OCI-LY3 (cell line): Measurements from ENCODE around the gene UBAC2.

Experiments used
- H2AFZ ChIP-seq: fragments of 200-600, 300-600 bp; shearing (Covaris generic); 2 replicates; pipeline ENCODE4 v1.6.0; 2014; ENCODE audit warnings: antibody characterized with exemption, low read depth, low read length
- H3K27ac ChIP-seq: fragments of 200-600, 300-600 bp; sonication (generic); 2 replicates; pipeline ENCODE4 v1.5.1; 2014; ENCODE audit warnings: mild to moderate bottlenecking, low read length, moderate library complexity, mixed read lengths
- H3K27me3 ChIP-seq: fragments of 200-600, 300-600 bp; sonication (generic); 2 replicates; pipeline ENCODE4 v1.6.1; 2014; ENCODE audit warnings: low read depth, low read length, mixed read lengths
- H3K36me3 ChIP-seq: fragments of 200-600, 300-600 bp; sonication (generic); replicated peaks from 2 replicates; pipeline ENCODE3; 2014; ENCODE audit warnings: low read depth, low read length, mixed read lengths
- H3K4me1 ChIP-seq: fragments of 300-600, 200-600 bp; sonication (generic); 2 replicates; pipeline ENCODE4 v1.6.1; 2014; ENCODE audit warnings: low read length, mixed read lengths
- H3K4me2 ChIP-seq: fragments of 200-600, 300-600 bp; sonication (generic); 2 replicates; pipeline ENCODE4 v1.6.1; 2014; ENCODE audit warnings: low read length, mixed read lengths
- H3K4me3 ChIP-seq: fragments of 300-600, 200-600 bp; sonication (generic); 2 replicates; pipeline ENCODE4 v1.5.1; 2014; ENCODE audit warnings: antibody characterized with exemption, mild to moderate bottlenecking, low read length, moderate library complexity
- H3K79me2 ChIP-seq: fragments of 300-600, 200-600 bp; shearing (Covaris generic); 2 replicates; pipeline ENCODE4 v1.6.1; 2014; ENCODE audit warnings: mild to moderate bottlenecking, low read length, mixed read lengths
- H3K9ac ChIP-seq: fragments of 300-600, 200-600 bp; shearing (Covaris generic); 2 replicates; pipeline ENCODE4 v1.6.0; 2014; ENCODE audit warnings: mild to moderate bottlenecking, low read length, moderate library complexity
- H3K9me3 ChIP-seq: fragments of 200-600, 300-600 bp; shearing (Covaris generic); 2 replicates; pipeline ENCODE4 v1.6.1; 2014; ENCODE audit warnings: low read length, mixed read lengths; ENCODE audit not compliant: insufficient read depth
- H4K20me1 ChIP-seq: fragments of 200-600, 300-600 bp; sonication (generic); 2 replicates; pipeline ENCODE4 v1.6.1; 2016; ENCODE audit warnings: low read length, mixed read lengths; ENCODE audit not compliant: insufficient read depth
- EZH2phosphoT487 ChIP-seq: fragments of 200-600 bp; shearing (Covaris generic); IDR thresholded peaks from 2 replicates; pipeline ENCODE4 v1.6.1; 2018; ENCODE audit warnings: antibody characterized with exemption, mixed run types, low read depth
- TF ChIP-seq, protein P1 (sequence below): fragments of 200-600, 300-600 bp; sonication (generic); IDR thresholded peaks from 2 replicates; pipeline ENCODE4 v1.5.1; 2014; ENCODE audit warnings: antibody characterized with exemption, low read length, low read depth

Gene UBAC2

DNA sequence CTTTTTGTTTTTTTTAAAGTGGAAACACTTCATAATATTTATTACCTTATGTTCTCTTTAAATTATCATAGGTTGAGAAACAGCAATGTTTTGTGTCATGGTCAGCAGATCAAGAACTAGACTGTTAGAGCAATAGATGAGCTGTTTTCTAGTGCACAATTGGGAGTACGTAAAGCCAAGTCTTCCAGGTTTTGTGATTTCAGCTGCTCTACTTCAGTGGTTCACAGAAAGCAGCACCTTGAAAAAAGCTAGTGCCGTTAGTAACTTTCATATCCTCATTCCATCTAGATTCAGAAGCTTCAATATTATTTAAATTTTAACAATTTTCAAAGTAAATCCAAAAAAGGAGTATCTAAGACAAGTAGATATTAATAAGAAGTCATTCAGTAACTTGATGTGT lies 55.6 kb downstream of the UBAC2 start:
- Histone ChIP-seq H3K9ac (no peak overlapping the region), H2AFZ (no peak overlapping the region), H3K27ac (no peak overlapping the region), H3K4me2 (peak overlapping the region; percentile 43), H3K4me3 (peak overlapping the region; percentile 27; the same call in 1 of the 2 replicates), H4K20me1 (peaks cover 43% of the 10 kb centered on the region), H3K9me3 (no peaks in the 10 kb centered on the region), H3K4me1 (peaks cover 39% of the 10 kb centered on the region), H3K36me3 (peaks cover 28% of the 10 kb centered on the region), H3K79me2 (no peaks in the 10 kb centered on the region), H3K27me3 (peaks cover 29% of the 10 kb centered on the region)
- TF ChIP-seq, protein P1, sequence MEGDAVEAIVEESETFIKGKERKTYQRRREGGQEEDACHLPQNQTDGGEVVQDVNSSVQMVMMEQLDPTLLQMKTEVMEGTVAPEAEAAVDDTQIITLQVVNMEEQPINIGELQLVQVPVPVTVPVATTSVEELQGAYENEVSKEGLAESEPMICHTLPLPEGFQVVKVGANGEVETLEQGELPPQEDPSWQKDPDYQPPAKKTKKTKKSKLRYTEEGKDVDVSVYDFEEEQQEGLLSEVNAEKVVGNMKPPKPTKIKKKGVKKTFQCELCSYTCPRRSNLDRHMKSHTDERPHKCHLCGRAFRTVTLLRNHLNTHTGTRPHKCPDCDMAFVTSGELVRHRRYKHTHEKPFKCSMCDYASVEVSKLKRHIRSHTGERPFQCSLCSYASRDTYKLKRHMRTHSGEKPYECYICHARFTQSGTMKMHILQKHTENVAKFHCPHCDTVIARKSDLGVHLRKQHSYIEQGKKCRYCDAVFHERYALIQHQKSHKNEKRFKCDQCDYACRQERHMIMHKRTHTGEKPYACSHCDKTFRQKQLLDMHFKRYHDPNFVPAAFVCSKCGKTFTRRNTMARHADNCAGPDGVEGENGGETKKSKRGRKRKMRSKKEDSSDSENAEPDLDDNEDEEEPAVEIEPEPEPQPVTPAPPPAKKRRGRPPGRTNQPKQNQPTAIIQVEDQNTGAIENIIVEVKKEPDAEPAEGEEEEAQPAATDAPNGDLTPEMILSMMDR: no peak

DNA sequence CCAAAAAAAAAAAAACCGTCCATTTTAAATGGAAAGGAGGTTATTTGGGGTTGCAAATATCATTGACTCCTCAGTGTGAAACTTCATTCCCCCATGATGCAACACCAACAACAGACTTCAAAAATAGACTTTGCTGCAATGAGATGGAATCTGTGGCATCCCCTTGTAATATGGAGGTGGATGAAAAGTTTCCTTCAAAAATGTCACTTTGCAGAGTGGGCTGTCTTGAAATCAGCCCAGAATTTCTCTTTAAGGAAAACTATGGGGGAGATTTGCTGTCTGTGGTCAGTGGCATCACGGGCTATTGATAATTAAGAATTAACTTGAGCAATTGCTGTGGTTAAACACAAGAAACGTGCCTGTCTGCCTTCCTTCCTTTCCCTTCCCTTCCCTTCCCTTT lies 56.1 kb downstream of the UBAC2 start:
- peak overlapping the region; percentile 43 for H3K4me2 ChIP-seq
- H3K79me2 ChIP-seq: no peaks in the 10 kb centered on the region
- H3K36me3 ChIP-seq: peaks cover 26% of the 10 kb centered on the region
- H3K4me1 ChIP-seq: peaks cover 39% of the 10 kb centered on the region
- TF ChIP-seq EZH2phosphoT487: no peak
- TF ChIP-seq, protein P1: no peak
- H2AFZ ChIP-seq: no peak overlapping the region
- peak overlapping the region; percentile 27; the same call in 1 of the 2 replicates for H3K4me3 ChIP-seq
- no peak overlapping the region for H3K27ac ChIP-seq
- no peak overlapping the region for H3K9ac ChIP-seq
- peaks cover 30% of the 10 kb centered on the region for H3K27me3 ChIP-seq
- H3K9me3 ChIP-seq: no peaks in the 10 kb centered on the region
- peaks cover 40% of the 10 kb centered on the region for H4K20me1 ChIP-seq

DNA sequence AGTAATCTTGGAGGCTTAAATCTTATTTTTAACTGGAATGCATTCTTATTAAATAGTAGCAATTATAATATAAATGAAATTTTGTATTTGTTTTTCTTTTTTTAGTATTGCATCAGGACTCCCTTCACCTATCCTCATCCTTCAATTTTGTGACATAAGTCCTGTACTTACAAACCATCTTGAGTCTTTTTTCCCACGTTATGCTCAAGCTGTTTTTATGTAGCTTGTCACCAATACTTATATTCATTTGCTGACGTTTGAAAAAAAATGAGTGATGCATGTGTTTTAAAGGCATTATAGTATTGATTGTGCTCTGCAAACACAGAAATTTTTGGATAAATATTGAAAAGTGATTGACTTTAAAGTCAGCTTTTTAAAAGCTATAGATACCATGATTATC lies 56.6 kb downstream of the UBAC2 start:
- Histone ChIP-seq H3K4me2 (no peak overlapping the region), H2AFZ (no peak overlapping the region), H3K9ac (no peak overlapping the region), H4K20me1 (peaks cover 34% of the 10 kb centered on the region), H3K27ac (no peak overlapping the region), H3K27me3 (peaks cover 30% of the 10 kb centered on the region), H3K4me3 (no peak overlapping the region), H3K9me3 (no peaks in the 10 kb centered on the region), H3K4me1 (peaks cover 39% of the 10 kb centered on the region), H3K36me3 (peaks cover 26% of the 10 kb centered on the region), H3K79me2 (no peaks in the 10 kb centered on the region)
- TF ChIP-seq, protein P1: no peak
- TF ChIP-seq EZH2phosphoT487: no peak

DNA sequence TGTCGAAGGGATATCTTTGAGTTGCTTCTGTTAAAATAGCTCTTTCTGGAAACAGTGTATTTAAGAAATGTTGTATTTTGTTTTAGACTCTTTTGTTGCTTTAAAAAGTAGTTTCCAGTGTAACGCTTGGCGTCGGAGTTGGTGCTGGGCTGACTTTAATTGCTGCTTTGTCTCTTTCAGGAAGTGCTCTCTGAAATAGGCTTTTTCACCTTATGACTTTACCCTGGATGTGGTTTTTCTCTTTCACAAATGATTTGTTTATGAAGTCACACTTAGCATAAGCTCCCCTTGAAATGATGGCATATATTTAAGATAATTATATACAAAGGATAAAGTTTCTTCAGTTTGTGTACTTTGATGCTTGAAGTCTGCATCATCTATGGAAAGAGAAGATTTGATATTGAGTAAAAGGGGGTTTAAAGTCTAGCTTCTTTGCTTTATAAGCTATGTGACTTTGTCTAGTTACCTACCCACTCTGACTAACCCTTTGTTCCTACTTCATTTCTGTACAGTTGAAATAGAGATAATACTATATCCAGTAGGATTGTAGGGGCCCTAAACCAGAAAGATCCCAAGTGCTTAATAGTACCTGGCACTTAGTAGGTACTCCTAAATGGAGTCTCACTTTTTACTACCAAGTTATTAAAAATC lies 57.7 kb downstream of the UBAC2 start, which contains the start of gene GPR18:
GPR18 (minus strand) TSS at position 170 of the 651 bp plus-strand sequence. CDS start 2,507 bp downstream, outside the sequence.
- peaks cover 33% of the 10 kb centered on the region for H4K20me1 ChIP-seq
- no peaks in the 10 kb centered on the region for H3K79me2 ChIP-seq
- H3K4me2 ChIP-seq: peak within 1 kb of the TSS; percentile 70
- H3K4me3 ChIP-seq: peak within 1 kb of the TSS; percentile 63
- H3K27me3 ChIP-seq: peaks cover 30% of the 10 kb centered on the region
- no peak within 1 kb of the TSS for H2AFZ ChIP-seq
- peaks cover 26% of the 10 kb centered on the region for H3K36me3 ChIP-seq
- peak within 1 kb of the TSS; percentile 53 for H3K27ac ChIP-seq
- H3K9ac ChIP-seq: peak within 1 kb of the TSS; percentile 23
- peaks cover 39% of the 10 kb centered on the region for H3K4me1 ChIP-seq
- no peaks in the 10 kb centered on the region for H3K9me3 ChIP-seq
- 0 out of 2 replicates have a peak, but pooled peaks have one; percentile 33 for TF ChIP-seq EZH2phosphoT487
- TF ChIP-seq, protein P1: no peak
